CD4-positive, alpha-beta memory T cell (primary cell): ENCODE measurements around the gene TAAR6. TPM values are rescaled to one million over a fixed set of nuclear protein-coding genes. Genes with fewer than 3 reads are reported as not detected.
"Not testable (repeated sequence)": the region's sequence is repeated elsewhere in the genome, so short reads cannot be mapped to it uniquely, and the experiment has no call there.

ENCODE experiments used
- CTCF ChIA-PET: fragments of 350-600 bp; sonication (Branson Sonifier 250); formaldehyde crosslinking; loops from one replicate; lab custom pipeline; 2021; ENCODE audit warnings: inconsistent platforms; ENCODE audit not compliant: partially characterized antibody; lab: Charles Lee
- POLR2A ChIA-PET: fragments of 350-600 bp; sonication (Branson Sonifier 250); formaldehyde crosslinking; loops from one replicate; lab custom pipeline; 2021; ENCODE audit not compliant: partially characterized antibody; lab: Charles Lee
- DNase-seq, 5 donors: peaks; one replicate each; pipeline versions ENCODE4 v3.0.0 to v3.0.0-alpha.2; 2020 to 2022; ENCODE audit warnings: mixed read lengths in 1 of 5
- H3K27ac ChIP-seq: one replicate; pipeline ENCODE4 v1.7.0; 2013; ENCODE audit warnings: low read depth, low read length
- H3K27me3 ChIP-seq: 2 replicates; pipeline ENCODE4 v1.7.0; 2013; ENCODE audit warnings: mild to moderate bottlenecking, low read length, moderate library complexity; ENCODE audit not compliant: insufficient read depth
- H3K36me3 ChIP-seq: 2 replicates; pipeline ENCODE4 v1.7.0; 2013; ENCODE audit warnings: mild to moderate bottlenecking, low read length, moderate library complexity; ENCODE audit not compliant: insufficient read depth
- H3K4me1 ChIP-seq: 2 replicates; pipeline ENCODE4 v1.7.0; 2013; ENCODE audit warnings: mild to moderate bottlenecking, low read length, moderate library complexity; ENCODE audit not compliant: insufficient read depth
- H3K4me3 ChIP-seq, 2 donors: one replicate each; pipeline ENCODE4 v1.7.0; 2013; ENCODE audit warnings: low read length in 2 of 2, mild to moderate bottlenecking in 1 of 2
- H3K9me3 ChIP-seq, 2 donors: one replicate each; pipeline ENCODE4 v1.7.0; 2013; ENCODE audit warnings: low read length in 2 of 2, control low read depth in 1 of 2; ENCODE audit not compliant: control insufficient read depth in 1 of 2
- H3K27ac Mint-ChIP-seq, 7 donors: one replicate each; pipeline ENCODE4 v1.8.0; 2020 to 2021; ENCODE audit warnings: mixed read lengths in 7 of 7, mild to moderate bottlenecking in 6 of 7, inconsistent platforms in 3 of 7, moderate library complexity in 3 of 7
- H3K27me3 Mint-ChIP-seq, 2 donors: one replicate each; pipeline ENCODE4 v1.8.0; 2020 to 2021; ENCODE audit warnings: mixed read lengths in 2 of 2
- H3K36me3 Mint-ChIP-seq, 2 donors: one replicate each; pipeline ENCODE4 v1.8.0; 2020 to 2021; ENCODE audit warnings: mixed read lengths in 2 of 2, inconsistent platforms in 1 of 2, mild to moderate bottlenecking in 1 of 2
- H3K4me1 Mint-ChIP-seq, 4 donors: one replicate each; pipeline ENCODE4 v1.8.0; 2020 to 2021; ENCODE audit warnings: mixed read lengths in 4 of 4, mild to moderate bottlenecking in 1 of 4
- H3K4me3 Mint-ChIP-seq, 8 donors: one replicate each; pipeline ENCODE4 v1.8.0; 2020 to 2021; ENCODE audit warnings: mixed read lengths in 8 of 8, mild to moderate bottlenecking in 7 of 8, moderate library complexity in 6 of 8, inconsistent platforms in 3 of 8
- H3K9me3 Mint-ChIP-seq, 8 donors: one replicate each; pipeline ENCODE4 v1.8.0; 2020 to 2021; ENCODE audit warnings: mixed read lengths in 8 of 8, mild to moderate bottlenecking in 5 of 8, inconsistent platforms in 3 of 8, moderate library complexity in 1 of 8
- intact Hi-C: fragments of 100-400 bp; cut with micrococcal nuclease; formaldehyde crosslinking; loops from one replicate; pipeline ENCODE4 v1.15.1; 2023
- polyA plus RNA-seq, 2 donors: library from polyadenylated mRNA; unstranded; fragments of 300-500 nt; fragmentation: Illumina TruSeq; gene quantifications; one replicate each; pipeline ENCODE4 v1.2.3, GENCODE V29; 2021
- total RNA-seq, 2 experiments: library from RNA; stranded (reverse); gene quantifications; one replicate each; pipeline ENCODE4 v1.2.3, GENCODE V29; 2021

Gene TAAR6
- total and polyA plus RNA-seq, 4 experiments from 2014 or later: not detected

- H3K27me3 ChIP-seq: not testable (repeated sequence)
Measured at GRCh38 chr6:132534546-132534945, 35.6 kb upstream of the TAAR6 start.

GRCh38 chr6:132537145-132537544, 33.0 kb upstream of the TAAR6 start:
- no peak for DNase-seq
- Histone ChIP-seq H3K4me3 (no peak overlapping the region), H3K27me3 (peaks cover 3% of the 10 kb centered on the region), H3K9me3 (no peaks in the 10 kb centered on the region), H3K27ac (no peak overlapping the region), H3K36me3 (no peaks in the 10 kb centered on the region), H3K4me1 (no peaks in the 10 kb centered on the region)
- H3K36me3 Mint-ChIP-seq: no peaks in the 10 kb centered on the region
- ChIA-PET CTCF (interaction anchor here (0.8 kb wide), 2 partner anchors 9 to 501 kb away, joined by 3 to 4 read pairs; no protein-coding TSS in a partner anchor), POLR2A (no interaction called here)
- H3K27ac Mint-ChIP-seq: no peak overlapping the region
- peaks cover 0 to 6% (median 2%) of the 10 kb centered on the region in 8 donors for H3K9me3 Mint-ChIP-seq
- H3K27me3 Mint-ChIP-seq: peaks cover 20 to 27% of the 10 kb centered on the region in 2 donors
- no peak overlapping the region for H3K4me3 Mint-ChIP-seq
- no peaks in the 10 kb centered on the region for H3K4me1 Mint-ChIP-seq
- intact Hi-C loops: no loop called here

More at GRCh38 chr6:132534546-132534945, 35.6 kb upstream of the TAAR6 start:
- CTCF ChIA-PET, H3K4me3 Mint-ChIP-seq, H3K36me3 Mint-ChIP-seq, H3K27ac Mint-ChIP-seq, H3K9me3 ChIP-seq, H3K4me3 ChIP-seq, POLR2A ChIA-PET, H3K36me3 ChIP-seq, DNase-seq, H3K9me3 Mint-ChIP-seq, H3K27ac ChIP-seq, H3K4me1 ChIP-seq, H3K4me1 Mint-ChIP-seq: not testable (repeated sequence)
- intact Hi-C loops: loop anchor here (5.0 kb wide), 1 partner anchor 278 kb away; the partner anchor contains the start of gene RPS12
- H3K27me3 Mint-ChIP-seq: peaks cover 16 to 22% of the 10 kb centered on the region in 2 donors

GRCh38 chr6:132537977-132538376, 32.1 kb upstream of the TAAR6 start, which contains the start of gene TAAR9:
Gene TAAR9, plus strand, starts transcription at chr6:132538277. Its CDS starts 13 bp downstream, at chr6:132538290.
- Histone ChIP-seq H3K4me3 (no peak within 1 kb of the TSS), H3K27ac (no peak within 1 kb of the TSS), H3K36me3 (no peaks in the 10 kb centered on the region), H3K27me3 (peaks cover 3% of the 10 kb centered on the region), H3K9me3 (no peaks in the 10 kb centered on the region), H3K4me1 (no peaks in the 10 kb centered on the region)
- Mint-ChIP-seq H3K27me3 (peaks cover 20 to 27% of the 10 kb centered on the region in 2 donors), H3K4me3 (no peak within 1 kb of the TSS), H3K27ac (no peak within 1 kb of the TSS), H3K36me3 (no peaks in the 10 kb centered on the region), H3K9me3 (peaks cover 0 to 6% (median 2%) of the 10 kb centered on the region in 8 donors), H3K4me1 (no peaks in the 10 kb centered on the region)
- DNase-seq: no peak
- intact Hi-C loops: no loop called here
- CTCF ChIA-PET: interaction anchor here (1.4 kb wide), 1 partner anchor 7 kb away, joined by 3 read pairs; no protein-coding TSS in a partner anchor
- POLR2A ChIA-PET: no interaction called here

GRCh38 chr6:132544826-132545225, 25.3 kb upstream of the TAAR6 start:
- Mint-ChIP-seq H3K4me3 (no peak overlapping the region), H3K36me3 (no peaks in the 10 kb centered on the region), H3K27me3 (peaks cover 12 to 15% of the 10 kb centered on the region in 2 donors), H3K9me3 (no peaks in the 10 kb centered on the region), H3K27ac (no peak overlapping the region), H3K4me1 (no peaks in the 10 kb centered on the region)
- Histone ChIP-seq H3K27me3 (peaks cover 3% of the 10 kb centered on the region), H3K4me1 (no peaks in the 10 kb centered on the region), H3K27ac (no peak overlapping the region), H3K9me3 (no peaks in the 10 kb centered on the region), H3K4me3 (no peak overlapping the region), H3K36me3 (no peaks in the 10 kb centered on the region)
- POLR2A ChIA-PET: no interaction called here
- CTCF ChIA-PET: interaction anchor here (2.6 kb wide), 1 partner anchor 13 kb away, joined by 16 read pairs; no protein-coding TSS in a partner anchor
- intact Hi-C loops: no loop called here
- no peak for DNase-seq

- Mint-ChIP-seq H3K27me3 (peaks cover 8 to 16% of the 10 kb centered on the region in 2 donors), H3K4me1 (no peaks in the 10 kb centered on the region), H3K27ac (no peak overlapping the region), H3K9me3 (no peaks in the 10 kb centered on the region), H3K36me3 (no peaks in the 10 kb centered on the region), H3K4me3 (no peak overlapping the region)
- no peak overlapping the region for H3K27ac ChIP-seq
- intact Hi-C loops: no loop called here
- no peaks in the 10 kb centered on the region for H3K36me3 ChIP-seq
- ChIA-PET CTCF (no interaction called here), POLR2A (no interaction called here)
- no peaks in the 10 kb centered on the region for H3K27me3 ChIP-seq
- no peaks in the 10 kb centered on the region for H3K9me3 ChIP-seq
- no peak overlapping the region for H3K4me3 ChIP-seq
- H3K4me1 ChIP-seq: no peaks in the 10 kb centered on the region
- DNase-seq: no peak
Measured at GRCh38 chr6:132548746-132549463, 21.2 kb upstream of the TAAR6 start.

GRCh38 chr6:132551214-132551613, 18.9 kb upstream of the TAAR6 start:
- Histone ChIP-seq H3K9me3 (no peaks in the 10 kb centered on the region), H3K36me3 (no peaks in the 10 kb centered on the region), H3K27ac (no peak overlapping the region), H3K4me3 (no peak overlapping the region), H3K4me1 (no peaks in the 10 kb centered on the region), H3K27me3 (no peaks in the 10 kb centered on the region)
- H3K4me3 Mint-ChIP-seq: no peak overlapping the region
- no peak overlapping the region for H3K27ac Mint-ChIP-seq
- ChIA-PET CTCF (interaction anchor here (0.5 kb wide), 1 partner anchor 1643 kb away, joined by 3 read pairs; no protein-coding TSS in a partner anchor), POLR2A (no interaction called here)
- peaks cover 12 to 21% of the 10 kb centered on the region in 2 donors for H3K27me3 Mint-ChIP-seq
- no peak for DNase-seq
- intact Hi-C loops: no loop called here
- H3K36me3 Mint-ChIP-seq: no peaks in the 10 kb centered on the region
- no peaks in the 10 kb centered on the region for H3K4me1 Mint-ChIP-seq
- no peaks in the 10 kb centered on the region for H3K9me3 Mint-ChIP-seq

GRCh38 chr6:132552372-132552771, 17.8 kb upstream of the TAAR6 start, which contains the start of gene TAAR8:
Gene TAAR8, plus strand, starts transcription at chr6:132552672. Its CDS starts 21 bp downstream, at chr6:132552693.
- no peak within 1 kb of the TSS for H3K4me3 Mint-ChIP-seq

More at GRCh38 chr6:132552372-132552771, 17.8 kb upstream of the TAAR6 start, which contains the start of gene TAAR8:
- ChIA-PET POLR2A (interaction anchor here (1.6 kb wide), 1 partner anchor 9 kb away, joined by 3 read pairs; no protein-coding TSS in a partner anchor), CTCF (no interaction called here)
- intact Hi-C loops: no loop called here
- Histone ChIP-seq H3K9me3 (no peaks in the 10 kb centered on the region), H3K4me3 (no peak within 1 kb of the TSS), H3K27ac (no peak within 1 kb of the TSS), H3K4me1 (no peaks in the 10 kb centered on the region), H3K36me3 (no peaks in the 10 kb centered on the region), H3K27me3 (no peaks in the 10 kb centered on the region)
- no peak within 1 kb of the TSS for H3K27ac Mint-ChIP-seq
- H3K4me1 Mint-ChIP-seq: no peaks in the 10 kb centered on the region
- H3K27me3 Mint-ChIP-seq: peaks cover 18 to 31% of the 10 kb centered on the region in 2 donors
- no peaks in the 10 kb centered on the region for H3K9me3 Mint-ChIP-seq
- H3K36me3 Mint-ChIP-seq: no peaks in the 10 kb centered on the region
- DNase-seq: no peak
